ENCODE measurements around the gene UPF3A.

- TF ChIP-seq CTCF (IDR thresholded peaks at IDR 0.05): no peak
- no peak for TF ChIP-seq POLR2A (IDR thresholded peaks at IDR 0.05)
Observed at GRCh38 chr13:114261328-114261965, 20.0 kb upstream of the UPF3A start.
